NCI-H774 (cell line): Measurements from ENCODE around the gene TM9SF1.
"Not testable (repeated sequence)": the region's sequence is repeated elsewhere in the genome, so short reads cannot be mapped to it uniquely, and the experiment has no call there.

Experiments
- DNase-seq: peaks from one replicate; lab custom pipeline; 2025; lab: John Stamatoyannopoulos, UW

The TM9SF1 gene

GRCh38 chr14:24226473-24226872 lies 31.2 kb upstream of the TM9SF1 start:
- DNase-seq, result no peak

GRCh38 chr14:24224618-24225071 lies 29.4 kb upstream of the TM9SF1 start:
- DNase-seq, result no peak

- not testable (repeated sequence) for DNase-seq
Measured at GRCh38 chr14:24222987-24223386, 27.7 kb upstream of the TM9SF1 start.

GRCh38 chr14:24219521-24219920 lies 24.3 kb upstream of the TM9SF1 start:
- DNase-seq, result no peak

DNA sequence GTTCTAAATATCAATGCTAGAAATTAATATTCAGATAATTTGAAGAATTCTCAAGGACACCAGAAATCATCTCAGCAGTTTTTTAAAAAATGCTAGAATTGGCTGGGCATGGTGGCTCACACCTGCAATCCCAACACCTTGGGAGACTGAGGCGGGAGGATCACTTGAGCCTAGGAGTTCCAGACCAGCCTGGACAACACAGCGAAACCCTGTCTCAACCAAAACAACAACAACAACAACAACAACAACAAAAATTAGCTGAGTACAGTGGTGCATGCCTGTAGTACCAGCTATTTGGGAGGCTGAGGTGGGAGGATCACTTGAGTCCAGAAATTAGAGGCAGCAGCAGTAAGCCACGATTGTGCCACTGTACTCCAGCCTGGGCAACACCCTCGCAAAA lies 23.8 kb upstream of the TM9SF1 start:
- no peak for DNase-seq

DNA sequence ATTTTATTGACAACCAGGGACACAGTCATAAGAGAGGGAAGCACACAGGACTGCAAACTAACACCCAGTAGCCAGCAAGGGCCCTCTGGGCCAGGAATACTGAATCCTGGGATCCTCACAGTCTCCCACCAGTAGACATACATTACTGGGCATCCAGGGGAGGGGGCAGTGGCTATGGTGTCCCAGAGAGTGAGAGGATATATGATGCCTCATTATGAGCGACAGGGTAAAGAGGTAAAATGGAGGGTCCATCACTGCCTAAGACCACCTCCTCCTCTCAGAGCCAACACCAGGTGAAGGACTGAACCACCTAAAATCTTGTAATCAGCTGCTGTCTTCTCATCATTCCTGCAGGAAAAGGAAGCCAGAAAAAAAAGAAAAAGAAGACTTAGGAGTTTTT lies 21.6 kb upstream of the TM9SF1 start:
- DNase-seq, result not testable (repeated sequence)

- DNase-seq, result no peak
Measured at GRCh38 chr14:24216345-24216699, 21.1 kb upstream of the TM9SF1 start.

DNA sequence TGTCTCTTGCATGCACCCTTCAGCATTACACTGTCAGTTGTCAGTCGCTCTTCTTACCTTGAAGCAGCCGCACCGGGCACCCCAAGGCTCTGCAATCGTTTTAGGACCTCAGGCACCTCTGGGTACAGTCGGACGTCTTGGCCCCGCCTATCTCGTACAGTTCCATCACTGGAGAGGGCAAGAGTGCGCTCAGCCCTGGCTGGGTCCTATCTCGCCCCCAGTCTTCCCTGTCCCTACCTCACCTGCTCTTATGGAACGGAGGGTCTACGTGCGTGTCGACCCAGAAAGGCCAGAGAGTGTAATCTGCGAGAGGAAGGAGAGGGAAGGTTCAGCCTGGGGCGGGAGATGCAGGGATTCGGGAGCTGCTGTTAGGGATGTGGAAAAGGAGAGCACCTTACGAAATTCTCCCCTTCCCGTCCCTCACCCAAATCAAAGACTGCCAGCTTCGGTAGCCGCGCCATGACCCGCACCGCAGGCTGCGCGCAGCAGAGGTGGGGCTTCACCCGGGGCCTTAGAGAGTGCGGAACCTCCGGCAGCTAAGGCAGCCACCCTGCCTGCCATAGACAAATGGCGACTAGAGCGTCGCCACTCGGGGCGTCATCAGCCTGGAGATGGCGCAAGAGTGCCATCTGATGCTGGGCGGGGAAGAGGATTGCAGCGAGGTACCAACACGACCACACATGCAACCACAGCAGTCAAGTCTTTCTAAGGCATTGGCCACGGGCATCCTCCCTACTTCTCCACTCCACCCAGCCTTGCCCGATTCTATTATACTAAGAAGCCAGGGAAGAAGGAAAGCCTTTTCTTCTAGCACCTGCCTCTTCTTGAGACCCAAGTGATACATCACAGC lies 20.5 kb upstream of the TM9SF1 start, which contains the start of gene MDP1:
MDP1 (minus strand) TSS at position 572 of the 850 bp plus-strand sequence; CDS start at position 461, 111 bp downstream.
- peak; percentile 86 for DNase-seq

DNA sequence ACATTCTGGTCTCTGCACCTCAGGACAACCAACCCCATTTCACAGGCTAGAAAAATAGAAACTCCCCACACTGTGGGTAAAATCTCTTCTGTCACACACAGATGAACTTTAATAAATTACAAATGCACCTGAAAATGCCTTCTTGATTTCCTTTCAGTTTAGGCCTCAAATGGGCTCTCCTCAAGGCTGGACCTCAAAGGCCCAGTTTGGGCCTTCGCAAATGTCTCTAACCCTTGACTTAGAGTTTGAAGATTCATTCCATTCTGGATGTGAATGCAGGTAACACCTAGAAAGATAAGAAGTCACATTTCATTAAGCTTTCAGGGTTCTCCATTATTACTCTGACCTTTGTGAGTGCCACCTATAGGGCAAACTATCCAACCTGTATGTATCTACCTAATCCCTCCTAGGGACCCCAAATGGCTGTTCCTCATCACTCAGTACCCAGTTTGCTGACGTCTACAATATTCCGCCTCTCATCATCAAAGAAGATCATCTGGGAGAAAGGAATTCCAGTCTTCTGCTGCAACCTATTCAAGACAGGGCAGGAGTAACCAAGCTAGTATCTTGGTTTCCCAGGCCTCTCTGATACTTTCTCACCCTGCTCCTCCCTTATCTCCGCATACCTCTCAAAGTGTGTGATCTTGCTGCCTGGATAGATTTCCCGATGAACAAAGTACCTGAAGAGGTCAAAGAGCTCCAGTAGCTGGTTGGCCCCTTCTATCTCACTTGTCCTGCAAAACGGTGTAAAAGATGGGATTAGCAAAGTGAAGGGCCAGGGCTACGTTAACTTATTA lies 18.8 kb upstream of the TM9SF1 start:
- no peak for DNase-seq

DNA sequence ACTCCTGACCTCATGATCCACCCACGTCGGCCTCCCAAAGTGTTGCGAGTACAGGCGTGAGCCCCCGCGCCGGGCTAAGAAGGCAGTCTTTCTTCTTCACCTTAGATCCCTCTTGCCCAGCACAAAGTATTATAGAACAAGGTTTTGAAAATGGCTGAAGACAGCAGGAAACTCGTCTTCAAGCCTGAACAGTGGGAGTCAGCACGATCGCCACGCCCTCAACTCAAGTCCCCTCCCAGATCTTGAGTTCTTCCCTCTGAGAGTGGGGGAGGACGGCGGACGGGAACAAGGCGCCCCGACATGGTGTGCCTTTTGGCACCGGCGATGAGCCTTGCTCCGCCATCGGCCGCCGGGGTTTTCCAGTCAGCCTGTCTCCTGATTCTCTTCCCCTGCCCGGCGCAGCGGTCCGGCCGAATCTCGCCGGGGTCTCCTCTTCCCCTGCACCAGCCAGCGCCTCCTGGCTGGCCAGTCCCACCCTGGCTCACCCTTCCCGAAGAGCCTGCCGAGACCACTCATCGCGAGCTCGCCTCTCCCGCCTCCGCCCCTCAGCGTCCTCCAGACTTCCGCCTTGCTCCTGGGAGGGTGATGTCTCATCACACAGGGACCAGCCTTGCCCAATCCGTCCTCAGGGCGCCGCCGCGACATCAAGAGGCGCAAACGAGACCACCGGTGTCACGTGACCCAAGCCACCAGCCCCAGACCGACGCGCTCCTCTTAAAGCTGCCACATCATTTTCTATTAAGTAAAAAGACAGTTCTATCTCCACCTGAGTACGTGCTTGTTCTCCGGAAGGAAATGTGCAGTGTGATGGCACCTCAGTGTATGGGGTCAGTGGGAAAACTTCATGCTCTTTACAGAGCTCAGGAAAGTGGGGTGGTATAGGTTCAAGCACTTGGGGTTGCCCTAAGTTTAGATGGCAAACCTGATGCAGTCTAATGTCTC lies 18.0 kb upstream of the TM9SF1 start, which contains the start of gene CHMP4A:
CHMP4A (minus strand) TSS at position 565 of the 942 bp plus-strand sequence; CDS start at position 516, 49 bp downstream.
- peak; percentile 92 for DNase-seq

DNA sequence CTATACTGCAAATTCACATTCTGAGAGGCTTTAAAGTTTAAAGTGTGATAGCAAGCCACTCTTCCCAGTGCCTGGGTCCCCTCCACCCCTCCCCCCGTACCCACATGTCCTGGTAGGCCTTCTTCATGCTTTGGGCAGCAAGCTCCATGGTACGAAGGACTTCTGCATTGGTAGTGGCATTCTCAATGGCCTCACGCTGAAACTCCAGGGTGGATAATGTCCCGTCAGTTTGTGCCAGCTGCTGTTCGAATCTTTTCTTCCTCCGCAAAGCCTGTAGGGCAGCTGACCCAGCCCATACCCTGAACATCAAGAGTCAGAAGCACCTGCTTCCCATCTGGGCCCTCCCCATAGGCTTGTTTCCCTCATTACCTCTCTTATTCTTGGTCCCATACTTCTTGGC lies 16.1 kb upstream of the TM9SF1 start:
- no peak for DNase-seq

DNA sequence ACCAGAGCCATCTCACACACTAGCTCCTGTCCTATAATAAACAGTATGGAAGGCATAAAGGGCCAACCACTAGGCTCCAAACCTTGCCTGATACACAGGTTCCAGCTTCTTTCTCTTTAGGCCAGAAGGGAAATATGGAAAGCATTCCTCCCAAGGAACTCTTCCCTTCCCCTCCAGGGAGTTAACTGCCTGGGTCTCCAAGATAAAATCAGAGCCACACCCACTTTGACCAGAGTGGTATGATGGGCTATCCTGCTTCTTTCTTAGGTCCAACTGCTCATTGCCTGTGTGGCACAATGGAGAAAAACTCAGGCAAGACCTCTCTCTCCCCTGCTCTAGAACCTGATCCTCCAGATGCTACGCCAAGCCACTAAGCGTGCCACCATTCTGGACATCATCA lies 12.4 kb upstream of the TM9SF1 start:
- DNase-seq, result no peak

DNA sequence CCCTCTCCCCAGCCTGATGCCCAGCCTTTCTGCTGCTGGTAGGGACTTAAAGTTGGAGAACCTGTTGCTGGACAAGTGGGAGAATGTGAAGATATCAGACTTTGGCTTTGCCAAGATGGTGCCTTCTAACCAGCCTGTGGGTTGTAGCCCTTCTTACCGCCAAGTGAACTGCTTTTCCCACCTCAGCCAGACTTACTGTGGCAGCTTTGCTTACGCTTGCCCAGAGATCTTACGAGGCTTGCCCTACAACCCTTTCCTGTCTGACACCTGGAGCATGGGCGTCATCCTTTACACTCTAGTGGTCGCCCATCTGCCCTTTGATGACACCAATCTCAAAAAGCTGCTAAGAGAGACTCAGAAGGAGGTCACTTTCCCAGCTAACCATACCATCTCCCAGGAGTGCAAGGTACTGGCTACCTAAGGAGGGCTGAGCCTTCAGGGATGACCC lies 11.9 kb upstream of the TM9SF1 start:
- no peak for DNase-seq

- DNase-seq, result no peak
Measured at GRCh38 chr14:24206260-24207103, 11.2 kb upstream of the TM9SF1 start.

DNA sequence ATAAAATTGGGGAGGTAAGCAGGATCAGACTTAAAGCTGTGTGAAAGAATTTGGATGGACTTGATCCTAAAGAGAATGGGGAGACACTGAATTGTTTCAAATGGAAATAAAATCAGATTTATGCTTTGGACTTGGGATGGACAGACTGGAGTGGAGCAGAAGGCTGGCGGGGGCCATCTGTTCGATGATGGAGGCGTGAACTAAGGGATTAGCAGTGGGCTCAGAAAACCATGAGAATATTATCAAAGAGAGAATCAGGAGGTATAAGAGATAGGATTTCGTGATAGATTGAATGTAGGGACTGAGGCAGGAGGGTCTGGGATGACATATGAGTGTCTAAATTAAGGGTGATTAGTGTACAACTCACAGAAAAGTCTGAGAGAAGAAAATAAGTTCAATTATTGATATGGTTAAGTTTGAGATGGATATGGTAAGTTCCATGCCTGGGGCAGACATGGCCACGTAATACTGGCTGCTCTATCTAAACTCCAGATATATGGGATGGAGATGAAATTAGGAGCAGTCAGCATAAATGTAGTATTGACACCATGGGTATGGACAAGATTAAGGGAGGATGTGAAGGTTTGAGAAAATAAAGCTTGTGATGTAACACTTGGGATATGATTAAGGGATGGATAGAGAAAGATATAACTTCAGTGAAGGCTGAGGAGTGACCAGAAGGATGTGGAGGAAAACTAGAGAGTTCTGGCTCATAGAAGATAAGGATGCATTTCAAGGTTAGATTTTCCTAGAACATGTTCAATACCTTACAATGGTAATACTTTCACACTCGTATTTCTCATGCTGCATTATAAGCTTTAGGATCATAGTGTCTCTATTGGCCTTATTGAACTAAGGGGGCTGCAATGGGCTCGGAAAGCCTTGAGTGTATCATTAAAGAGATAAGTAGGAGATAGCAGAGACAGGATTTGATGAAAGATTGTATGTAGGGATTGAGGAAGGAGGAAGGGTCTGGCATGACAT lies 9.2 kb upstream of the TM9SF1 start:
- no peak for DNase-seq

GRCh38 chr14:24203249-24203886 lies 8.1 kb upstream of the TM9SF1 start:
- not testable (repeated sequence) for DNase-seq

DNA sequence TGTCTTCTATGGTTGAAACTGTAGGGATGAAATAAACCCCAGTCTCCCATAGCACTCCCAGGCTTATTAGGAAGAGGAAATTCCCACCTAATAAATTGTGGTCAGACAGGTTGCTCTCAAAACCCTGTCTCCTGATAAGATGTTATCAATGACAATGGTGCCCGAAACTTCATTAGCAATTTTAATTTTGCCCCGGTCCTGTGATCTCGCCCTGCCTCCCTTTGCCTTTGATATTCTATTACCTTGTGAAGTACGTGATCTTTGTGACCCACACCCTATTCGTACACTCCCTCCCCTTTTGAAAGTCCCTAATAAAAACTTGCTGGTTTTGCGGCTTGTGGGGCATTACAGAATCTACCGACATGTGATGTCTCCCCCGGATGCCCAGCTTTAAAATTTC lies 7.3 kb upstream of the TM9SF1 start:
- not testable (repeated sequence) for DNase-seq

- no peak for DNase-seq
Measured at GRCh38 chr14:24198814-24199524, 3.7 kb upstream of the TM9SF1 start.
